Stimulated activated naive CD8-positive, alpha-beta T cell treated with anti-CD3 and anti-CD28 coated beads, Interleukin-15, Interleukin-2, amounts not matched to agents 100 U/mL and 50 U/mL, for 24 hours (primary cell): ENCODE results near the gene EVA1C.
"Not testable (repeated sequence)": the region's sequence is repeated elsewhere in the genome, so short reads cannot be mapped to it uniquely, and the experiment has no call there.

ENCODE experiments used
- ATAC-seq: fragments of 150-1000 bp; cut with Tn5 transposase; one replicate; pipeline ENCODE4 v1.10.0; 2021
- DNase-seq: peaks from one replicate; pipeline ENCODE4 v3.0.0; 2021

Gene EVA1C

GRCh38 chr21:32412162-32413014 lies at the start of gene EVA1C:
Gene EVA1C (plus strand): TSS chr21:32412706. CDS start chr21:32412854, 148 bp downstream.
- ATAC-seq (peak; percentile 69), DNase-seq (peak; percentile 79)

- DNase-seq (no peak), ATAC-seq (no peak)
These were observed 48.1 kb upstream of the EVA1C start for GRCh38 chr21:32364387-32364786.

GRCh38 chr21:32364796-32365195 lies 47.7 kb upstream of the EVA1C start:
- no peak for DNase-seq
- ATAC-seq: no peak

- no peak for ATAC-seq
These were observed 46.3 kb upstream of the EVA1C start for GRCh38 chr21:32366191-32366590.

GRCh38 chr21:32367158-32367557 lies 45.3 kb upstream of the EVA1C start:
- ATAC-seq (no peak), DNase-seq (no peak)

More at GRCh38 chr21:32366191-32366590, 46.3 kb upstream of the EVA1C start:
- DNase-seq: no peak

GRCh38 chr21:32368386-32368785 lies 44.1 kb upstream of the EVA1C start:
- no peak for DNase-seq
- ATAC-seq: no peak

GRCh38 chr21:32368961-32369360 lies 43.5 kb upstream of the EVA1C start:
- DNase-seq, ATAC-seq: not testable (repeated sequence)

- no peak for ATAC-seq
These were observed 41.3 kb upstream of the EVA1C start for GRCh38 chr21:32370998-32371766.

GRCh38 chr21:32371913-32372314 lies 40.6 kb upstream of the EVA1C start:
- ATAC-seq: peak; percentile 69

More at GRCh38 chr21:32370998-32371766, 41.3 kb upstream of the EVA1C start:
- no peak for DNase-seq

GRCh38 chr21:32372755-32373154 lies 39.8 kb upstream of the EVA1C start:
- no peak for DNase-seq
- ATAC-seq: no peak

More at GRCh38 chr21:32371913-32372314, 40.6 kb upstream of the EVA1C start:
- no peak for DNase-seq

GRCh38 chr21:32377506-32377905 lies 35.0 kb upstream of the EVA1C start:
- DNase-seq (no peak), ATAC-seq (no peak)

GRCh38 chr21:32377991-32378390 lies 34.5 kb upstream of the EVA1C start:
- DNase-seq (no peak), ATAC-seq (no peak)

- ATAC-seq (no peak), DNase-seq (no peak)
These were observed 33.5 kb upstream of the EVA1C start for GRCh38 chr21:32378956-32379355.

GRCh38 chr21:32380940-32381339 lies 31.6 kb upstream of the EVA1C start:
- ATAC-seq (no peak), DNase-seq (no peak)

GRCh38 chr21:32381571-32381970 lies 30.9 kb upstream of the EVA1C start:
- DNase-seq (no peak), ATAC-seq (no peak)

- DNase-seq (no peak), ATAC-seq (no peak)
These were observed 30.3 kb upstream of the EVA1C start for GRCh38 chr21:32382108-32382644.

GRCh38 chr21:32383812-32384211 lies 28.7 kb upstream of the EVA1C start:
- DNase-seq (no peak), ATAC-seq (no peak)

GRCh38 chr21:32386195-32386870 lies 26.2 kb upstream of the EVA1C start:
- DNase-seq (no peak), ATAC-seq (peak; percentile 14)

GRCh38 chr21:32387151-32387550 lies 25.4 kb upstream of the EVA1C start:
- ATAC-seq: no peak
- no peak for DNase-seq

GRCh38 chr21:32388306-32388705 lies 24.2 kb upstream of the EVA1C start:
- ATAC-seq (no peak), DNase-seq (no peak)

GRCh38 chr21:32389337-32390015 lies 23.0 kb upstream of the EVA1C start:
- ATAC-seq (no peak), DNase-seq (no peak)
